Testis (tissue), 2 donors: Measurements from ENCODE around the gene PDGFRB.

Experiments
- POLR2A ChIP-seq: fragments of 450-650 bp; IDR thresholded peaks from one replicate; pipeline ENCODE4 v1.6.1; 2017; ENCODE audit warnings: antibody characterized with exemption, mild to moderate bottlenecking, moderate library complexity
- TF ChIP-seq, protein P1 (sequence below), 3 experiments: fragments of 450-650 bp in 2 of 3; fragments of 200-600 bp in 1 of 3; sonication (generic) in 1 of 3; IDR thresholded peaks; one replicate each; pipeline ENCODE4 v1.5.1; 2016 to 2019; ENCODE audit warnings: antibody characterized with exemption in 3 of 3, mild to moderate bottlenecking in 2 of 3, moderate library complexity in 1 of 3

DNA sequence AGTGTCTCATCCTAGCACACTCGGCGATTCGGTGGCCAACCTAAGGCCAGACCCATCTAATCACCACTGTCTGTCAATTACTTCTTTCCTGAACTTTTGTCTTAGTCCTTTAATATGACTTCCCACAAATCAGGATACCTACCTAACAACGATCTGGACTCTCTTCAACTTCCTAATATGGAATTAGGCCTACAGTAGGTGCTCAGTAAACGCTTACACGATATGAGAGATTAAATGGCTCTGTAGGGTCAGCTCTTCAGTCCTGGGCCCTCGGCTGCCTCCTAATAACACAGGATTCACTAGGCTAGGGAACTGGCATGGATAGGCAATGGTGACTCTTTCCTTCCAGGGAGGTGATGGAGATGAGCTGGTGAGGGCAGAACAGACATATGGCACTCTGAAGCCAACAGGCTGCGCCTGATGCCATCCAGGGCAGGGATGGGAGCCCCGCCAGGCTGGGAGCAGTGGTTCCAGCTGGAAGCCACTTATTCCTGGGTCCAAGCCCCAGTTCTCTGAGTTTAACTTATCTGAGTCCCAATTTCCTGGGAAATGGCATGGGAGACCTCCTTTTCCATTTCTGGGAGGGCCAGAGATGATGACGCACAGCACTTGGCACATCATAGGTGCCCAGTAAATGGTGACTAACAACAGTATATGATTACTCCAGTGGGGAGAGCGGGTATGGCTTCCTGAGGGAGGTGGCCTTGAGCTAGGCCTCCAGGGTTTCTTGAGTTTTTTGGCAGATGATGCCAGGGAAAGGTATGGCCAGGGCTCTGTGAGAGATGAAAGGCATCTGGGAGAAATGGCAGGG, 7.3 kb downstream of the PDGFRB start:
- TF ChIP-seq, protein P1, sequence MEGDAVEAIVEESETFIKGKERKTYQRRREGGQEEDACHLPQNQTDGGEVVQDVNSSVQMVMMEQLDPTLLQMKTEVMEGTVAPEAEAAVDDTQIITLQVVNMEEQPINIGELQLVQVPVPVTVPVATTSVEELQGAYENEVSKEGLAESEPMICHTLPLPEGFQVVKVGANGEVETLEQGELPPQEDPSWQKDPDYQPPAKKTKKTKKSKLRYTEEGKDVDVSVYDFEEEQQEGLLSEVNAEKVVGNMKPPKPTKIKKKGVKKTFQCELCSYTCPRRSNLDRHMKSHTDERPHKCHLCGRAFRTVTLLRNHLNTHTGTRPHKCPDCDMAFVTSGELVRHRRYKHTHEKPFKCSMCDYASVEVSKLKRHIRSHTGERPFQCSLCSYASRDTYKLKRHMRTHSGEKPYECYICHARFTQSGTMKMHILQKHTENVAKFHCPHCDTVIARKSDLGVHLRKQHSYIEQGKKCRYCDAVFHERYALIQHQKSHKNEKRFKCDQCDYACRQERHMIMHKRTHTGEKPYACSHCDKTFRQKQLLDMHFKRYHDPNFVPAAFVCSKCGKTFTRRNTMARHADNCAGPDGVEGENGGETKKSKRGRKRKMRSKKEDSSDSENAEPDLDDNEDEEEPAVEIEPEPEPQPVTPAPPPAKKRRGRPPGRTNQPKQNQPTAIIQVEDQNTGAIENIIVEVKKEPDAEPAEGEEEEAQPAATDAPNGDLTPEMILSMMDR (IDR thresholded peaks at IDR 0.05): no peak
- TF ChIP-seq POLR2A: no peak
